GM18519 (cell line): Measurements from ENCODE around the gene POLQ.
"Not testable (repeated sequence)": the region's sequence is repeated elsewhere in the genome, so short reads cannot be mapped to it uniquely, and the experiment has no call there.

Source experiments
- ATAC-seq: cut with Tn5 transposase; IDR thresholded peaks from one replicate; pipeline ENCODE4 v1.9.1; 2021; ENCODE audit warnings: mild to moderate bottlenecking, moderate library complexity; ENCODE audit not compliant: unreplicated experiment, low FRiP score

The POLQ gene

DNA sequence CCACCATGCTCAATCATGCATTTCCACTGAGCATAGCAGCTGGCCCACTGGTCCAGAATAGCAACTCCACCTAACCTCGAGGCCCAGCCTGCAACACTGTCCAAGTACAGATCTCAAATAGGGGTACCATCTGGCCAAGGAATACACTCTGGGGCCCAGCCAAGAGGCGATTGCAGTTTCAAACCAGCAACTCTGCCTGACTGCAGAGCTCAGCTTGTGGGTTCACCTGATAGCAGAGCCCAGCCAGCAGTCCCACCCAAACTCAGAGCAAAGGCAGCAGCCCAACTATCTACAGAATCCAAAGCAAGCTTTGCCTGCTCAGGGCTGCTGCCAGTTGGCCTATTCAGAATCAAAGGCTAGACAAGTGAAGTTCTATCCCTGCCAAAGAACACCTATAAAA is 30.5 kb downstream of the POLQ start:
- no peak for ATAC-seq

DNA sequence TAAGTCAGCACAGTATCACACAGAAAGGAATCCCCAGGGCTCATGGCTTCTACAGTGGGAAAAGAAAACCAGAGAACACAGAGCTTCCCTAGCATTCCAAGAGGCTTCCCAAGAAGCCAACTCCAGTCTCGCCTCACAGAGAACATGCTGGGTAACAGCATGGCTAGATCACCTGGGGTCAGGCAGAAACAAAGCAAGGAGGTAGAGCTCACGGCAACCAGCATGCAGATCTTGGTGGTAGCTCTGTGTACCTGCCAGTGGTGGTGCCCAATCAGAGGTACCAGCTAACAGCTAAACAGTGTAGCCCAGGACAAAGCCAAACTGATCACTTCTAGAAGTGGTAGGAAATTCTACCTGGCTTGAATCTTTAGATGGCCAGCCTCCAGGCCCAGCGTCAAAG is 31.3 kb downstream of the POLQ start:
- ATAC-seq = no peak

DNA sequence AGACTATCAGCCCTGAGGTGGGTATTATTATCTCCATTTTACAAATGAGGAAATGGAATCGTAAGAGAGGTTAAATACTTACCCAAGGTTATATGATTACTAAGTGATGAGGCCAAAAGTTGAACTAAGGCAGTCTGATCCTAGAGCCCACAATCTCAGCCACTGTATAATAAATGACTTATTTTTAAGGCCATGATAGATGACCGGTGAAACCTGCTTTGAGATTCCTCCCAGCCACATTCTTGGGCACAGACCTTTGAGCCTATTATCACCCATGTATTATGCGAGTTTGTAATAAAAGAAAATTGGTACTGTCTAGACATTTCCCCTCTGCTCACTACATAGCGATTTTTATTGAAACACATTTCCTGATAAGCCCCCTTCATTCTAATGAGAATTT is 37.4 kb downstream of the POLQ start:
- ATAC-seq = no peak

DNA sequence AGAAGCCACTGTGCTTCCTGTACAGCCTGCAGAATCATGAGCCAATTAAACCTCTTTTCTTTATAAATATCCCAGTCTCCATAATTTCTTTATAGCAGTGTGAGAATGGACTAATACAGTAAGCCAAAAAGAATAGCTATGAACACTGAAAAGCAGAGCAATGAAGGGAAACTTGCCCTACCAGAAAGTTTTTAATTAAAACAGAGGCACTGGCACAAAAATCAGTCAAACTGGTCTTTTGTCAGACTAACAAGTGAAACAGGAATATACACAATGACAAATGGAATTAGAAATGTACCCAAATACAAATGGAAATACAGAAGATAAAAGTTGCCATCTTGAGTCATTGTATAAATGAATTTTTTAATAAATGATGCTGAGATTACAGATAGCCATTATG is 40.5 kb downstream of the POLQ start:
- no peak for ATAC-seq

DNA sequence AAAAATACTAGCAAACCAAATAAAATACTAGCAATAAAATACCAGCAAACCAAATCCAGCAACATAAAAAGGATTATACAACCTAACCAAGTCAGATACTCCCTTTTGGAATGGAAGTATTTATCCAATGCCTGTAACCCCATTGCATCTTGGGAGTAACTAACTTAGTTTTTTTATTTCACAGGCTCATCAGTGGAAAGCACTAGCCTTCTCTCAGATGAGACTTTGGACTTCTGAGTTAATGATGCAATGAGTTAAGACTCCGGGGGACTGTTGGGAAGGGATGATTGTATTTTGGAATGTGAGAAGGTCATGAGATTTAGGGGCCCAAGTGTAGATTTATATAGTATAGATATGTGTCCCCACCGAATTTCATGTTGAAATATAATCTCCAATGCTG is 41.2 kb downstream of the POLQ start:
- ATAC-seq = no peak

- ATAC-seq = no peak
Observed at GRCh38 chr3:121496786-121497185, 49.0 kb downstream of the POLQ start.

DNA sequence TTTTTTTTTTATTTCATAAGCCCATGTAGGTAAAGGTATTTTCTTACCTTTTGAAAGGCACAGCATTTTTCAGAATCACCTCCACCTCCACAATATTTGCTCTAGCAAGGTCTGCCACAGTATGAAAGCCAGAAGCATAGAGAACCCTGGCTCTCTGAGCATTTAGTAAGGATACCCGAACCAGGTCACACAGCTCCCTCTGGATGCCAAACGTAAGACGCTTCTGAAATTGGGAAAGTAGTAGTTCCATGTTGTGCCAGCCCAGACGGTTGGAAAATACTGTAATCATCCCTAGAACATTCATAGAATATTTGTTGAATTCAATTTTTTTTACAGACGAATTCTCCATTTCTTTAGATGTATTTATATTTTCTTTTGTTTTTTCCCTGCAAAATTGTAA is 52.4 kb downstream of the POLQ start:
- ATAC-seq = no peak

DNA sequence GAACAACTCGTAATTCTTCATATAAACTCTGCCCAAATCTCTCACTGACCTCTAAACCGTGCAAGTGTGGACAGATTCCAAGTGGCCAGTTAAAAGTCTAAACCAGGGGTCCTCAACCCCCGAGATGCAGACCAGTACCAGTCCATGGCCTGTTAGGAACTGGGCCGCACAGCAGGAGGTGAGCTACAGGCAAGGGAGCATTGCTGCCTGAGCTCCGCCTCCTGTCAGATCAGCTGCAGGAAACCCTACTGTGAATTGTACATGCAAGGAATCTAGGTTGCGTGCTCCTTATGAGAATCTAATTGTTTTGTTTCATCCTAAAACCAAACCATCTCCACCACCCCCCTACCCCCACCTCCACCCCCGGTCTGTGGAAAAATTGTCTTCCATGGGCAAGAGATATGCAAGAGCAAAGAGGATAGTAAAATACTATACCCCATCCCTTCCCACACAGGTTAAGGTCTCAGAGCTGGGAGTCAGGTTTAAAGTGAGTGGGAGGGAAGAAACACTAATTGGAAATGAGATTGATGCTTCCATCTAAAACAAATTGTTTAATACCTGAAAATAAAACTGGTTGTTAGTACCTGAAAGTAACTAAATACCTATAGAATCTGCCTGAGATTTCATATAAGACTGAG is 54.0 kb downstream of the POLQ start:
- ATAC-seq = no peak

GRCh38 chr3:121490161-121490560 is 55.6 kb downstream of the POLQ start:
- ATAC-seq = no peak

GRCh38 chr3:121488628-121489027 is 57.2 kb downstream of the POLQ start:
- ATAC-seq = no peak

- ATAC-seq = no peak
Observed at GRCh38 chr3:121483290-121483689, 62.5 kb downstream of the POLQ start.

DNA sequence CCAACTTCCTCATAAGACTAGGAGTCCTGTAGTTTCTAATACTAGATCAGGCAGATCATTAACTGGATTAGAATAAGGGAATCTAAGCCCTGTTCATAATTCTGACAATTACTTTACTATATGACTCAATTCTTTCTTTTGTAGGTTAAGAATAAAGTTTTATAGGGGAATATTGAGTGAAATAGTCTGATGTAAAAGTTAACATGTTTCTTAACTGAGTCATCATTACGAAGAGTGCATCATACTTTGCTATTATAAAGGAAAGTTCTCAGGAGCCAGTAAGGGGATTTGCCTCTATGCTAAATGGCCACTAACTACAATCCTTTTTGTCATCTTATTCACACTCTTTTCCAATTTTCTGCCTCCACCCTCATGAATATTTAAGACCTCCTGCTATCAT is 63.1 kb downstream of the POLQ start:
- no peak for ATAC-seq

DNA sequence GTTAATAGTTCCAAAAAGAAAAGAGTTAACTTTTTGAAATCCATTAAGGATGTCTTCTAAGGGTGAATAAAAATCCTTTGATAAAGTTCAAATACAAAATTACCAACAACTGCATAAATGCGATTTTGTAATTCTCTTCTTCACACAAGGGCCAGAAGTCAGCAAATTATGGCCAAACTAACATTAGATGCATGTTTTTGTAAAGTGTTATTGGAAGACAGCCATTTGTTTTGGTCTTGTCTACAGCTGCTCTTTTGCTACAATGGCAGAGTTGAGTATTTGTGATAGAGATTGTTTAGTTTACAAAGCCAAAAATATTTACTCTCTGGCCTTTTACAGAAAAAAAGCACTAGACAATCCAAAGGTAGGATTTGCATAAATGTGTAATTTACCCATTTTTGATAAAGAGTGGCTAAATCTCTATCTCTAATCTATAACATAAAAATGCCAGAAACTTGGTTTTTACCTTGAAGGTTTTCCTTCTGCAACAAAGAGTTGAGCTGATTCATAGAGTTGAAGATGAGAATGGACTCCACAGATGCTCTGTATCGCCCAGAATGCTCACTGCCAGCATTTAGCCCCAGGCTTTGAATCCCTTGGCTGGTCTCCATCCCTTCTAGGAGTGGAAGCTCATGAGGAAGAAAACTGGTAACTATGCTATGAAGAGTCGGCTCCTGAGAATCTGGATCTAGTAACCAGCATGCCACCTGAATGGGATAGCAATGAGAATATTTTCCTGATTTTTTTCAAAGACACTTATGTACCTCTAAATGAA is 64.5 kb downstream of the POLQ start:
- ATAC-seq = no peak

- ATAC-seq = no peak
Observed at GRCh38 chr3:121477589-121477988, 68.2 kb downstream of the POLQ start.

GRCh38 chr3:121473001-121473400 is 72.8 kb downstream of the POLQ start:
- no peak for ATAC-seq

DNA sequence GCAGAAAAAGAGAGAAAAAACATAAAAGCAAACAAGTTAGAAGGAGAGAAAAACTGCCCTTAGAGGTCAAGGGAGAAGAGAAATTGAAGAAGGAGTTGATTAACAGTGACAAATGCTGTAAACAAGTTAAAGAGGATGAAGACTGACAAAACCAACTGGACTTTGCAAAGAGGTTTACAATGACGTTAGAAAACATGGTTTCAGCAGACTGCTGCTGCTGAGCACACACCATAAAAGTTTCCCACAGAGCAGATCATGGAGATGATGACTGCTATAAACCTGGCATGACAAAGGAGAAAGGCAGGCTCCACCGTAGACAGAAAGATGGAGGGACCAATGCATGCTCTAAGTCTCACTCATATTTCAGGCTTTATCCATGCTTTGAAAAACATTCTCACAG is 78.7 kb downstream of the POLQ start:
- no peak for ATAC-seq

DNA sequence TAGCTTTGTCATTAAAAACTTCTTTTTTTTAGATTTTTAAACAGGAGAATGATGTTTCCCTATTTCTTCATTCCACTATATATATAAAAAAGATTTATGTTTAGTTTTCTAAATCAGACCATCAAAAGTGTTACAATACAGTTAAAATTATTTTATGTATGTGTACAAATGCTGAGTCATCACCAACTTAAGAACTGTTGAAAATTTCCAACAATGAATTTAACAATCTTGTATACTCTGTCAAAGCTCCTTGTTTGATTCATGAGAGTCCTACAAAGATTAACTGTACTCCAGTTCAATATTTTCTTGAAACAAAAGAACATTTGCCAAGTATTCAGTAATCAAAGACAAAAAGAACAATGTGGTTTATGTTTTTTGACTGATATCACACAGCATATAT is 82.0 kb downstream of the POLQ start:
- ATAC-seq = no peak

GRCh38 chr3:121462565-121462964 is 83.2 kb downstream of the POLQ start:
- no peak for ATAC-seq

DNA sequence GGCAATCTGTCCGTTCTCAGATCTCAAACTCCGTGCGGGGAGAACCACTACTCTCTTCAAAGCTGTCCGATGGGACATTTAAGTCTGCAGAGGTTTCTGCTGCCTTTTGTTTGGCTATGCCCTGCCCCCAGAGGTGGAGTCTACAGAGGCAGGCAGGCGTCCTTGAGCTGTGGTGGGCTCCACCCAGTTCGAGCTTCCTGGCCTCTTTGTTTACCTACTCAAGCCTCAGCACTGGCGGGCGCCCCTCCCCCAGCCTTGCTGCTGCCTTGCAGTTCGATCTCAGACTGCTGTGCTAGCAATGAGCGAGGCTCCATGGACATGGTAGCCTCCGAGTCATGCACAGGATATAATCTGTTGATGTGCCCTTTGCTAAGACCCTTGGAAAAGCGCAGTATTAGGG is 94.0 kb downstream of the POLQ start:
- ATAC-seq = not testable (repeated sequence)

- ATAC-seq = no peak
Observed at GRCh38 chr3:121443456-121443855, 102.3 kb downstream of the POLQ start.

DNA sequence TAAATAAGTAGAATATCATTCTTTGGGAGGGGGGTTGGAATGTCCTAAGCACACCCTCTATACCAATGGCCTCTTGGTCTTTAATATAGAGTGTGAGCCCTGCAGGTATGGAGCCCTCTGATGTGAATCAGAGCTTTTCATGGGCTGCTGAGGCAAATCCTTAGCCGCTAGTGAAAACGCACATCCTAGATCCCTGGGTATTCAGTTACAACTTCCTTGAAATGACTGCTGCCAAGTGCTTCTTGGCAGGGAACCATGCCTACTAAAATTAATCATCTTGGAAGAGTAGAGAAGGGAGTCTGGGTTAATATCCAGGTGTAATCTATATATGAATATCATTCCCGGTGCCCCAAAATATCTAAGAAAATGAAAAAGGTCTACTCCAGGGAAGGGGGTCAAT is 109.1 kb downstream of the POLQ start:
- ATAC-seq = no peak

- no peak for ATAC-seq
Observed at GRCh38 chr3:121436074-121436473, 109.7 kb downstream of the POLQ start.
